IPS-15b (cell line): Measurements from ENCODE around the gene RPL38.

Experiments
- H3K27me3 ChIP-seq: one replicate; pipeline ENCODE4 v1.6.1; 2013; ENCODE audit warnings: low read length; ENCODE audit not compliant: control insufficient read depth, insufficient read depth
- H3K36me3 ChIP-seq: one replicate; pipeline ENCODE4 v1.6.1; 2013; ENCODE audit warnings: low read length; ENCODE audit not compliant: control insufficient read depth, insufficient read depth
- H3K4me1 ChIP-seq: one replicate; pipeline ENCODE4 v1.6.1; 2013; ENCODE audit warnings: mild to moderate bottlenecking, low read length; ENCODE audit not compliant: control insufficient read depth, insufficient read depth
- H3K4me3 ChIP-seq: one replicate; pipeline ENCODE4 v1.5.1; 2013; ENCODE audit warnings: low read depth, low read length
- H3K9ac ChIP-seq: one replicate; pipeline ENCODE4 v1.6.1; 2013; ENCODE audit warnings: low read depth, mild to moderate bottlenecking, low read length
- H3K9me3 ChIP-seq: one replicate; pipeline ENCODE4 v1.6.1; 2013; ENCODE audit warnings: mild to moderate bottlenecking, low read length; ENCODE audit not compliant: control insufficient read depth, insufficient read depth

RPL38 gene

DNA sequence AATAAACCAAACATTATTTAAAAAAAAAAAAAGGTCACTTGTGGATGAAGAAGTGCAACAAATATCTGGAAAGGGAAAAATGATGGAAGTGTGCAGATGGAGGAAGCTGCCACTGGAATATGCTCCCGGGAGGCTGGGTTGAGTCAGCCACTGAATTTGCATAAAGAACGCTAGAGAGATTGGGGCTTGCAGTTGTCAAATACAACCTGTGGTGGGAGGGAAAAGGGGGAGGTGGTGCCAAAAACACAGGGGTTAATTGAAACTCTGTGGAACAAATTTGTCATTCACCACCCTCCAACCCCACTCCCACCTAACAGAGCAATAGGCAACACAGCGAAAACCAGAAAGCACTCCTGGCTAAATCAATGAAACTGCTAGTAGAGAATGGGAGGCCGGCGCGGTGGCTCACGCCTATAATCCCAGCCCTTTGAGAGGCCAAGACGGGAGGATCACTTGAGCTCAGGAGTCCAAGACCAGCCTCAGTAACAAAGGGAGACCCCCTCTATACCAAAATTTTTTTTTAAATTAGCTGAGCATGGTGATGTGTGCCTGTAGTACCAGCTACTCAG lies 37.6 kb upstream of the RPL38 start:
- Histone ChIP-seq H3K4me3 (no peak overlapping the region), H3K9me3 (no peaks in the 10 kb centered on the region), H3K27me3 (no peaks in the 10 kb centered on the region), H3K36me3 (no peaks in the 10 kb centered on the region), H3K9ac (no peak overlapping the region), H3K4me1 (peaks cover 3% of the 10 kb centered on the region)

DNA sequence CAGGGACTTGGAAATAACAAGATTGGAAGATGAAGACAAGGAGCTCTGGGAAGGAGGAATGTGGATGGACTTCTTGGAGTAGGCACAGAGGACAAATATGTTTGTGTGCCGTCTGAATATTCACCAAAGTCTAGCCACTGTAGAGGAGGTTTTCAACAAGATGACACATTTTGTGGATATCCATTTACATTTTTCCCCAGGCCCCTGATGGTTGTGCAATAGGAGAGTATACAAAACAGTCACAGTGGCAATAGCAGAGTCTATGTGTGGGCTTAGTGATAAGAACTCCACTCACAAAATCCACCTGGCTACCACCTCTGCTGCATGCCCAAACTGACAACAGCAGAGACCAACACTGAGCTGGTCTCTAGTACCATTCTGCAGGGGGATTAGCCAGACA lies 32.6 kb upstream of the RPL38 start:
- H3K9ac ChIP-seq: no peak overlapping the region
- H3K27me3 ChIP-seq: no peaks in the 10 kb centered on the region
- H3K9me3 ChIP-seq: no peaks in the 10 kb centered on the region
- H3K4me1 ChIP-seq: no peaks in the 10 kb centered on the region
- H3K4me3 ChIP-seq: no peak overlapping the region
- no peaks in the 10 kb centered on the region for H3K36me3 ChIP-seq

DNA sequence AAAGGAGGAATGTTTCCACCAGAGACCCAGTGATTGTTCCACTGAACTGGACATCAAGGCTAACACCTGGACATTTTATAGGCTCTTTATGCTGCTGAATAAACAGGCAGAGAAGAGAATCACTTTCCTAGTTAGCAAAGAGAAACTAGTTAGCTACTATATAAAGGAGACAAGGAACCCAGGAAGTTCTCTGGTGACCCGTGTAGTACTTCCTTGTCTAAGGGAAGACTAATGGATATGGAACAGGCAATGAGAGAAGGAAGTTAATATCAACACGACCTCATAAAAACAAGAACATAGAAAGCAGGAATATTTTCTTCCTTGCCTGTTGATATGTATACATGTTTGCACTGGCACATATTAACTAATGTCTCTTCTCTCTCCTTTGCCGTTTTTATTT lies 30.8 kb upstream of the RPL38 start:
- no peaks in the 10 kb centered on the region for H3K4me1 ChIP-seq
- H3K27me3 ChIP-seq: no peaks in the 10 kb centered on the region
- H3K9ac ChIP-seq: no peak overlapping the region
- H3K36me3 ChIP-seq: no peaks in the 10 kb centered on the region
- H3K4me3 ChIP-seq: no peak overlapping the region
- H3K9me3 ChIP-seq: no peaks in the 10 kb centered on the region

DNA sequence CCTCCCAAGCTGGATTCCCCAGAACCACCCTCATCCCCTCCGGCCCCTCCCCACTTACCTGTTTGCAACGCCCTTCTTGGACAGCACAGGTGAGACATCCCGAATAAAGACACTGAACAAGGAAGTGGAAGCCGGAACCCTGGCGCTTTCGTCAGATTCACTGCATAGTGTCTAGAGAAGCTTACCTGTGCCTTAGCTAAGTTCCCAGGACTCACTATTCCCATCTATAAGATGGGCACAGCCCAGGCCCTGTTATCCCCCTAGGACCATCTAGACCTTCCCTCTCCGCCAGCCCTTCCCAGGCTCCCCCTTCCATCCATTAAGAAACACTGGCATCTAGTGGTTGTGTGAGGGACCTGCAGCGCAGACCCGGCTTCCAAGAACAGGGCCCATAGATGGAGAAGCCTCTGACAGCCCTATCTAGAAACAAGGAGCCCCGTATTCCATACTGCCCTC lies 26.9 kb upstream of the RPL38 start:
- no peak overlapping the region for H3K4me3 ChIP-seq
- H3K27me3 ChIP-seq: no peaks in the 10 kb centered on the region
- no peak overlapping the region for H3K9ac ChIP-seq
- H3K36me3 ChIP-seq: no peaks in the 10 kb centered on the region
- H3K4me1 ChIP-seq: no peaks in the 10 kb centered on the region
- H3K9me3 ChIP-seq: no peaks in the 10 kb centered on the region

GRCh38 chr17:74177018-74177450 lies 26.4 kb upstream of the RPL38 start:
- H3K36me3 ChIP-seq: no peaks in the 10 kb centered on the region
- H3K9me3 ChIP-seq: no peaks in the 10 kb centered on the region
- no peak overlapping the region for H3K9ac ChIP-seq
- H3K4me3 ChIP-seq: no peak overlapping the region
- H3K27me3 ChIP-seq: no peaks in the 10 kb centered on the region
- H3K4me1 ChIP-seq: no peaks in the 10 kb centered on the region

DNA sequence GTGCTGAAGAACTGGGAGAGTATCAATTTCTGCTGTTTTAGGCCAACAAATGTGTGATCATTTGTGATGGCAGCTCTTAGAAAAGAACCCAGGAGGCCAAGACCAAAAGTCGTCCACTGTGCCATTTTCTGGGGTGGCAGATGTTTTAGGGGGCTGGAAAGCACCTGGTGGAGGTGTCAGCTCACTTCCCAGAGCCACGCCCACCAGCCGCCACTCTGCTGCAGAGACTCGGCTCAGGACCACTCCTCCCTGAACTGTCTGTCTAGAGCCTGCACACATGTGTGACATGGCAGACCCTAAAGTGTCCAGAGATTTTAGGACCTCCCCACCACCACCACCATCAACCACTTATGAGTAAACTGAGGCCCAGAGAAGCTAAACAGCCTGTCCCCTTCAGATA lies 23.9 kb upstream of the RPL38 start:
- H3K4me1 ChIP-seq: no peaks in the 10 kb centered on the region
- H3K36me3 ChIP-seq: no peaks in the 10 kb centered on the region
- no peak overlapping the region for H3K4me3 ChIP-seq
- no peaks in the 10 kb centered on the region for H3K27me3 ChIP-seq
- H3K9ac ChIP-seq: no peak overlapping the region
- H3K9me3 ChIP-seq: no peaks in the 10 kb centered on the region

GRCh38 chr17:74180336-74180735 lies 23.1 kb upstream of the RPL38 start:
- Histone ChIP-seq H3K9me3 (no peaks in the 10 kb centered on the region), H3K4me1 (no peaks in the 10 kb centered on the region), H3K9ac (no peak overlapping the region), H3K36me3 (no peaks in the 10 kb centered on the region), H3K27me3 (no peaks in the 10 kb centered on the region), H3K4me3 (no peak overlapping the region)

DNA sequence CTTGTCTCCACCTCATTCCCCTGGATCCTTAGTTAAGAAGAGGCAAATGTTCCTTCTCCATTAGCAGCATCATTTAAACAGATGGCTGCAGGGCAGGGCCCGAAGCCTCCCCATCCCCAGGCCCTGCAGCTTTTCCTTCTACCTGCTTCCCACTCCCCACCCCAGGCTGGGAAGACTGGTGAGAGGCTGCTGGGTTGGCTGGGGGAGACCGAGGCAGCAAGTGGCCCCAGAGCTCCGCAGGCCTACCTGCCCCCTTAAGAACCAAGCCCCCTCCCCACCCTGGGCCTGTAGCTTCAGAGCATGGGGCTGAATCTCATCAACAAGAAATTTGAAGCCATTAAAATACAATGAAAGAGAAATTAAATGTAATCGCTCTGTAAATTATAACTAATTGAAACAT lies 22.1 kb upstream of the RPL38 start:
- Histone ChIP-seq H3K9me3 (no peaks in the 10 kb centered on the region), H3K9ac (no peak overlapping the region), H3K4me1 (no peaks in the 10 kb centered on the region), H3K36me3 (no peaks in the 10 kb centered on the region), H3K4me3 (no peak overlapping the region), H3K27me3 (no peaks in the 10 kb centered on the region)

GRCh38 chr17:74182041-74182723 lies 21.3 kb upstream of the RPL38 start:
- Histone ChIP-seq H3K36me3 (no peaks in the 10 kb centered on the region), H3K27me3 (no peaks in the 10 kb centered on the region), H3K4me1 (no peaks in the 10 kb centered on the region), H3K4me3 (no peak overlapping the region), H3K9me3 (no peaks in the 10 kb centered on the region), H3K9ac (no peak overlapping the region)

DNA sequence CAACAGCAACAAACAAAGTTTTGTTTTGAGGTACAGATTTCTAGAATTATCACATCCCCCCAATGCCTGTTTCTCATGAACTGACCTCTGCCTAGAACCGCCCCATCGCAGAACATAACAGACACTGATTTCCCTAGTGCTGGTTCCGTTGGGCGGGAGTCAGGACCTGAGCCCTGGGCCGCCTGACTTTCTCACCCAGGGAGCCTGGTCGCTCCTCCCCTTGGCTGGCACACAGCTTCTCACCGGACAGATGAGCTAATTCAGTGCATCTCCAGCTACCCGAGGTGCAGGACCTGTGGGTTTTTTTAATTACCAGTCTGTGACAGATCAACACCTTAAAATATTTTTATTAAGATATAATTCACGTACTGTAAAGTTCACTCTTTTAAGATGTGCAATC lies 20.1 kb upstream of the RPL38 start:
- H3K4me1 ChIP-seq: no peaks in the 10 kb centered on the region
- no peaks in the 10 kb centered on the region for H3K27me3 ChIP-seq
- H3K36me3 ChIP-seq: no peaks in the 10 kb centered on the region
- H3K9me3 ChIP-seq: no peaks in the 10 kb centered on the region
- no peak overlapping the region for H3K4me3 ChIP-seq
- H3K9ac ChIP-seq: no peak overlapping the region

DNA sequence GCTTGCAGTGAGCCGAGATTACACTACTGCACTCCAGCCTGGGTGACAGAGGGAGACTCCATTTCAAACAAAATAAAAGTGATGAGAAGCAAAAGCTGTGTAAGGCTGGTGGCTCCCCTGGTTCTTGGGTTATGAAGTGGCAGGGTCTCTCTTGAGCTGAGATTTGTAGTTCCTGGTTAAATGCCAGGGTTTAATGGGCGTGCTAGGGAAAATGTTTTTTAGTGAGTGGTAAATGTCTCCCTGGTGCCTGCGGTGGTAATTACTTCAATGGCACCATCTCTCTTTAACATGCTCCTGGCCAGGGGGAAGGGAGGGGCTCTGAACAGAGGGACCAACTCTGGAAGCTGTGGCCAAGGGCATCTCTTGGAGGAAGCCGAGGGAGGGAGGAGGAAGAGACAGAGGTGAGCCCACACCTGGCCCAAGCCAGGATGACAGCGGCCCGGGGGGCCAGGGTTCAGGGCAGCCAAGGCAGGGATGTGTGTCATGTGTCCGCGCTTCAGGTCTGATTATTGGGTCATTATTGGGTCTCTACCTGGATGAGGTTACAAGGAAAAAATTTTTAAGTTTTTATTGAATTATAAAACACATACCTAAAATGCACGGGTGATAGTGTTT lies 17.8 kb upstream of the RPL38 start:
- Histone ChIP-seq H3K4me3 (no peak overlapping the region), H3K36me3 (no peaks in the 10 kb centered on the region), H3K9me3 (no peaks in the 10 kb centered on the region), H3K9ac (no peak overlapping the region), H3K4me1 (no peaks in the 10 kb centered on the region), H3K27me3 (no peaks in the 10 kb centered on the region)

- Histone ChIP-seq H3K27me3 (no peaks in the 10 kb centered on the region), H3K9me3 (no peaks in the 10 kb centered on the region), H3K4me3 (no peak overlapping the region), H3K9ac (no peak overlapping the region), H3K36me3 (no peaks in the 10 kb centered on the region), H3K4me1 (no peaks in the 10 kb centered on the region)
Observed at GRCh38 chr17:74186498-74186897, 17.0 kb upstream of the RPL38 start.
